SK-N-SH (cell line): ENCODE data around the gene APBA2. TPM values are rescaled to one million over a fixed set of nuclear protein-coding genes. Genes with fewer than 3 reads are reported as not detected.

Experiments used
- CTCF ChIA-PET: fragments of 300-600, 350-600 bp; formaldehyde crosslinking; extraction: SDS; loops from one replicate; lab custom pipeline; 2021; lab: Yijun Ruan, JAX
- POLR2A ChIA-PET: fragments of 350-600 bp; sonication (Branson Sonifier 250); formaldehyde crosslinking; extraction: SDS; loops from one replicate; lab custom pipeline; 2020; ENCODE audit warnings: antibody characterized with exemption, inconsistent platforms; lab: Yijun Ruan, JAX
- DNase-seq: peaks from one replicate; pipeline ENCODE4 v3.0.0; 2012
- H2AFZ ChIP-seq: fragments of 200-600 bp; sonication (generic); 2 replicates; pipeline ENCODE4 v1.8.1; 2016; ENCODE audit warnings: antibody characterized with exemption, mild to moderate bottlenecking, low read depth
- H3F3A ChIP-seq: fragments of 200-600 bp; sonication (generic); replicated peaks from 2 replicates; pipeline ENCODE3; 2016; ENCODE audit warnings: antibody characterized with exemption, mild to moderate bottlenecking; ENCODE audit not compliant: insufficient read depth
- H3K27ac ChIP-seq, 2 experiments: fragments of 200-500 bp in 1 of 2; fragments of 200-600 bp in 1 of 2; sonication (Bioruptor generic) in 1 of 2; sonication (generic), shearing (Covaris generic) in 1 of 2; 2 replicates each; pipeline versions ENCODE4 v1.5.1 to v1.6.1; 2014 to 2016; ENCODE audit warnings: low read depth in 2 of 2, inconsistent platforms in 1 of 2, low read length in 1 of 2, mild to moderate bottlenecking in 1 of 2, mixed read lengths in 1 of 2
- H3K27me3 ChIP-seq: fragments of 200-600 bp; sonication (generic), shearing (Covaris generic); 2 replicates; pipeline ENCODE4 v1.6.1; 2016; ENCODE audit warnings: mixed run types; ENCODE audit not compliant: insufficient read depth
- H3K36me3 ChIP-seq, 2 experiments: fragments of 200-500 bp in 1 of 2; fragments of 200-600 bp in 1 of 2; sonication (Bioruptor generic) in 1 of 2; sonication (generic) in 1 of 2; replicated peaks in 1 of 2; 2 replicates each; pipeline versions ENCODE3 to v1.5.1; 2014 to 2016; ENCODE audit warnings: low read length in 1 of 2, mild to moderate bottlenecking in 1 of 2; ENCODE audit not compliant: insufficient read depth in 2 of 2, control insufficient read depth in 1 of 2
- H3K4me1 ChIP-seq, 2 experiments: fragments of 200-500 bp in 1 of 2; fragments of 200-600 bp in 1 of 2; sonication (Bioruptor generic) in 1 of 2; sonication (generic), shearing (Covaris generic) in 1 of 2; 2 replicates each; pipeline versions ENCODE4 v1.5.1 to v1.6.1; 2014 to 2016; ENCODE audit warnings: low read depth in 1 of 2, low read length in 1 of 2, mixed run types in 1 of 2; ENCODE audit not compliant: insufficient read depth in 2 of 2, control insufficient read depth in 1 of 2
- H3K4me2 ChIP-seq: fragments of 200-600 bp; sonication (generic), shearing (Covaris generic); 2 replicates; pipeline ENCODE4 v1.6.1; 2017; ENCODE audit warnings: mixed run types
- H3K4me3 ChIP-seq, 2 experiments: fragments of 200-500 bp in 1 of 2; fragments of 200-600 bp in 1 of 2; sonication (Bioruptor generic) in 1 of 2; sonication (generic), shearing (Covaris generic) in 1 of 2; 2 replicates each; pipeline versions ENCODE4 v1.5.1 to v1.8.1; 2014 to 2016; ENCODE audit warnings: low read depth in 2 of 2, inconsistent platforms in 1 of 2, low read length in 1 of 2, mild to moderate bottlenecking in 1 of 2, mixed read lengths in 1 of 2, moderate library complexity in 1 of 2
- H3K79me2 ChIP-seq: fragments of 200-600 bp; sonication (generic); 2 replicates; pipeline ENCODE4 v1.8.1; 2017; ENCODE audit warnings: mild to moderate bottlenecking; ENCODE audit not compliant: insufficient read depth
- H3K9ac ChIP-seq: fragments of 200-600 bp; sonication (generic); 2 replicates; pipeline ENCODE4 v1.6.1; 2017; ENCODE audit warnings: mixed run types
- H3K9me2 ChIP-seq: fragments of 200-600 bp; sonication (generic); 2 replicates; pipeline ENCODE4 v1.6.1; 2017; ENCODE audit warnings: mixed run types
- H3K9me3 ChIP-seq: fragments of 200-600 bp; sonication (generic); 2 replicates; pipeline ENCODE4 v1.6.1; 2017; ENCODE audit warnings: mixed run types, mild to moderate bottlenecking, moderate library complexity
- H4K20me1 ChIP-seq: fragments of 200-600 bp; sonication (generic); 2 replicates; pipeline ENCODE4 v1.6.1; 2017; ENCODE audit warnings: mild to moderate bottlenecking, mixed run types; ENCODE audit not compliant: insufficient read depth
- CHD2 ChIP-seq: fragments of 150-350 bp; IDR thresholded peaks from 2 replicates; pipeline ENCODE4 v1.6.1; 2018; ENCODE audit warnings: low read length; ENCODE audit not compliant: partially characterized antibody
- CTCF ChIP-seq: fragments of 200-600 bp; sonication (generic); IDR thresholded peaks from 2 replicates; pipeline ENCODE4 v1.6.1; 2017; ENCODE audit warnings: antibody characterized with exemption, mild to moderate bottlenecking, moderate library complexity
- FOXJ3 ChIP-seq: sonication (generic); formaldehyde crosslinking; IDR thresholded peaks from 2 replicates; pipeline ENCODE4 v1.5.1; 2020; ENCODE audit warnings: mild to moderate bottlenecking, missing genetic modification reagents
- GABPA ChIP-seq: IDR thresholded peaks from 2 replicates; pipeline ENCODE4 v1.4.0; 2012; ENCODE audit warnings: low read depth, mild to moderate bottlenecking
- MAX ChIP-seq: IDR thresholded peaks from 2 replicates; pipeline ENCODE4 v1.4.0; 2012; ENCODE audit warnings: low read depth
- NFIC ChIP-seq: IDR thresholded peaks from 2 replicates; pipeline ENCODE4 v1.4.0; 2012; ENCODE audit warnings: borderline replicate concordance
- SMC3 ChIP-seq: IDR thresholded peaks from 2 replicates; pipeline ENCODE4 v1.6.1; 2012; ENCODE audit warnings: low read depth, low read length, improper control_type of control experiment
- USF2 ChIP-seq: fragments of 150-350 bp; IDR thresholded peaks from 2 replicates; pipeline ENCODE4 v1.6.1; 2017; ENCODE audit warnings: antibody characterized with exemption, low read length, low read depth, borderline replicate concordance
- WGBS: methylation state at CpG from one replicate; pipeline ENCODE4 v1.1.6; 2017; ENCODE audit warnings: low lambda C conversion rate; 5-methylcytosine and 5-hydroxymethylcytosine counted together
- polyA plus RNA-seq, 3 experiments: library from polyadenylated mRNA; depleted of rRNA; stranded (reverse); fragments of >200 nt; gene quantifications; 2 replicates each; pipeline ENCODE4 v1.2.3, GENCODE V29; 2012

Gene APBA2
- polyA plus RNA-seq, 1 of the 3 experiments (the other 2 are of a cell fraction): 12.7 TPM

- TF ChIP-seq CTCF (no peak), MAX (no peak), CHD2 (no peak)
These were observed 247.0 kb downstream of the APBA2 start (continued) for GRCh38 chr15:29132735-29133181.

GRCh38 chr15:29133321-29133720 lies 247.5 kb downstream of the APBA2 start:
- 63% methylated on average over 8 of the region's 8 CpGs for WGBS

GRCh38 chr15:29133791-29134190 lies 248.0 kb downstream of the APBA2 start:
- H3K4me1 ChIP-seq: peaks cover 0 to 8% of the 10 kb centered on the region in 2 experiments; a peak in 1 of 4 replicates
- H3K27me3 ChIP-seq: no peaks in the 10 kb centered on the region
- WGBS: 65% methylated on average over 5 of the region's 5 CpGs
- no peak for TF ChIP-seq GABPA
- TF ChIP-seq NFIC: no peak
- TF ChIP-seq FOXJ3: no peak
- no peak for TF ChIP-seq USF2
- TF ChIP-seq SMC3: no peak
- TF ChIP-seq, all 33 proteins: peak for 0
- Histone ChIP-seq H3K4me3 (no peak overlapping the region), H3F3A (no peaks in the 10 kb centered on the region), H4K20me1 (no peaks in the 10 kb centered on the region), H3K9ac (no peak overlapping the region), H3K79me2 (no peaks in the 10 kb centered on the region), H3K9me2 (no peaks in the 10 kb centered on the region), H2AFZ (no peak overlapping the region), H3K9me3 (no peaks in the 10 kb centered on the region), H3K27ac (no peak overlapping the region), H3K4me2 (no peak overlapping the region), H3K36me3 (no peaks in the 10 kb centered on the region)
- ChIA-PET CTCF (no interaction called here), POLR2A (no interaction called here)
- peak; percentile 10 for DNase-seq

More at GRCh38 chr15:29133321-29133720, 247.5 kb downstream of the APBA2 start:
- H3K9ac ChIP-seq: no peak overlapping the region
- H3K79me2 ChIP-seq: no peaks in the 10 kb centered on the region
- ChIA-PET POLR2A (no interaction called here), CTCF (no interaction called here)
- no peaks in the 10 kb centered on the region for H3K9me3 ChIP-seq
- H3F3A ChIP-seq: no peaks in the 10 kb centered on the region
- no peak overlapping the region for H3K4me2 ChIP-seq
- no peaks in the 10 kb centered on the region for H4K20me1 ChIP-seq
- H3K27ac ChIP-seq: no peak overlapping the region
- H3K4me3 ChIP-seq: no peak overlapping the region
- no peaks in the 10 kb centered on the region for H3K9me2 ChIP-seq
- DNase-seq: peak; percentile 5
- peaks cover 0 to 8% of the 10 kb centered on the region in 2 experiments; a peak in 1 of 4 replicates for H3K4me1 ChIP-seq
- no peak for TF ChIP-seq FOXJ3
- H3K27me3 ChIP-seq: no peaks in the 10 kb centered on the region
- no peak overlapping the region for H2AFZ ChIP-seq
- no peaks in the 10 kb centered on the region for H3K36me3 ChIP-seq
